Peyer's patch (tissue), 4 donors: Measurements from ENCODE around the gene GADL1.

Experiments
- CTCF ChIP-seq, 6 experiments: fragments of 450-650 bp in 4 of 6; fragments of 200-600 bp in 2 of 6; sonication (generic) in 1 of 6; IDR thresholded peaks; one replicate each; pipeline ENCODE4 v1.5.1; 2017 to 2019; ENCODE audit warnings: antibody characterized with exemption in 6 of 6, mild to moderate bottlenecking in 3 of 6, moderate library complexity in 1 of 6
- POLR2A ChIP-seq, 2 donors: fragments of 450-650 bp; IDR thresholded peaks; one replicate each; pipeline ENCODE4 v1.5.1; 2017; ENCODE audit warnings: antibody characterized with exemption in 2 of 2, mild to moderate bottlenecking in 2 of 2, moderate library complexity in 2 of 2

DNA sequence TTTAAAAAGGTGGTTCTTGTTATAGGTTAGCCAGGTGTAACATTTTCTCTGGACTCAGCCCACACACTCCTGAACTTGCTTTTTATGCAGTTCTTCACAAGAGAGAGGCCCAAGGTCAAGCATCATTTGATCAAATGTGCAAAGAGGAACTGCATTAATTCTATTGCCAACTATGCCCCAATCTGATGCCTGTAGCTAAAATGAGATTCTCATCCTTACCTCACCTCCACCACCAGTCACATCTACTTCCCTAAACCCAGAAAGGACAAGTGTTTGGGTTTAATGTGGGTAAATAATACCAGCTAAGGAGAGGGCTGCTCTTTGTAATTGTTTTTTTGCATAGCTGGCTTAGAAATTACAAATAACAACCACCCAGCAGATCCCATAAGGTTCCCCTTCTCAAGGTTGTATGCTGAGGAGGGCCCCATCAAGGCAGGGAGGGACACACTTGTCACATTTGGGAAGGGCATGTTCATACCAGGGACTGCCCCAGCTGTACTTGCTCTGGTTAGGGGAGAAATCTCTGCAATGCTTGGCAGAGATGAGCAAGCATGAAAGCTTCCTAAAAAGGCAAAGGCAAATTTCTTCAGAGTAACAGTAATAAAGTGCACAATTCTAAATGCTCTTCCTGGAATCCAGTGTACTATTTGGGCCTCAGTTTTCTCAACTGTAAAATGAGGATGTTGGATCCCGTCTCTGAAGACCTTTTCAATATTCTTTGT, 211.9 kb downstream of the GADL1 start:
- TF ChIP-seq POLR2A (IDR thresholded peaks at IDR 0.05) (no peak), CTCF (IDR thresholded peaks at IDR 0.05) (no peak)
